Fibroblast of lung (primary cell): ENCODE data around the gene PPP1R2.

Experiments used
- CTCF ChIP-seq, 2 donors: IDR thresholded peaks in 1 of 2; conservative IDR thresholded peaks in 1 of 2; 1 replicate in 1 of 2; 2 replicates in 1 of 2; pipeline ENCODE4 v1.5.1; 2011 to 2012; ENCODE audit warnings: low read length in 2 of 2, control low read depth in 1 of 2, inconsistent platforms in 1 of 2, low read depth in 1 of 2, mild to moderate bottlenecking in 1 of 2
- EZH2 ChIP-seq: IDR thresholded peaks from 2 replicates; pipeline ENCODE4 v1.5.1; 2012; ENCODE audit warnings: low read length, control low read depth, mild to moderate bottlenecking; ENCODE audit errors: missing control alignments

GRCh38 chr3:195548987-195549386, 5.9 kb upstream of the PPP1R2 start:
- no peak for TF ChIP-seq CTCF (conservative IDR thresholded peaks at IDR 0.05 in 1 of 2, IDR thresholded peaks at IDR 0.05 in 1 of 2; ENCODE audit: low read depth in 1 of 2, low read length in 2 of 2)
- TF ChIP-seq EZH2: no peak
